NB4 (cell line): ENCODE measurements around the gene PRDM1.

Experiments
- MYC ChIP-seq: IDR thresholded peaks from 2 replicates; pipeline ENCODE4 v1.6.1; 2011; ENCODE audit warnings: low read depth, low read length
- POLR2A ChIP-seq: IDR thresholded peaks from 2 replicates; pipeline ENCODE4 v1.6.1; 2011; ENCODE audit warnings: mild to moderate bottlenecking; ENCODE audit not compliant: insufficient read length; ENCODE audit errors: extremely low read depth
- TF ChIP-seq, protein P1 (sequence below): IDR thresholded peaks from one replicate; pipeline ENCODE4 v1.5.1; 2012; ENCODE audit warnings: low read depth, low read length
- TF ChIP-seq, protein P2 (sequence below): IDR thresholded peaks from 2 replicates; pipeline ENCODE4 v1.6.1; 2011; ENCODE audit warnings: low read depth, low read length

DNA sequence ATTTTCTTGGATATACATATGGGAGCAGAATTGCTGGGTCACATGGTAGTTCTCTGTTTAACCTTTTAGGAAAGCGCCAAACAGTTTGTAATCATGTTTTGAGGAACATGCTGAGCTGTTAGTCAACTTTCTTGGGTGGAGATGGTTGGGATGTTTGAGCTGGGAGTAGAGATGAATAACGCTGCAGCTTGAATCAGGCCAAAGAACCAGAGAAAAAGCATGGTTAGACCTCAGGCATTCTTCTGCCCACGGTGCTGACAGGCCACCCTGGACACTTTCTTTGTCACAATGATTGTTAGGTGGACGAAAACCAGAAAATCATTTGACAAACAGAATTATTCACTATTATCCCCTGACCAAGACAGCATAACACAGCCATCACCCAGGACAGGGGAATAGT is 66.8 kb downstream of the PRDM1 start:
- TF ChIP-seq, protein P1, sequence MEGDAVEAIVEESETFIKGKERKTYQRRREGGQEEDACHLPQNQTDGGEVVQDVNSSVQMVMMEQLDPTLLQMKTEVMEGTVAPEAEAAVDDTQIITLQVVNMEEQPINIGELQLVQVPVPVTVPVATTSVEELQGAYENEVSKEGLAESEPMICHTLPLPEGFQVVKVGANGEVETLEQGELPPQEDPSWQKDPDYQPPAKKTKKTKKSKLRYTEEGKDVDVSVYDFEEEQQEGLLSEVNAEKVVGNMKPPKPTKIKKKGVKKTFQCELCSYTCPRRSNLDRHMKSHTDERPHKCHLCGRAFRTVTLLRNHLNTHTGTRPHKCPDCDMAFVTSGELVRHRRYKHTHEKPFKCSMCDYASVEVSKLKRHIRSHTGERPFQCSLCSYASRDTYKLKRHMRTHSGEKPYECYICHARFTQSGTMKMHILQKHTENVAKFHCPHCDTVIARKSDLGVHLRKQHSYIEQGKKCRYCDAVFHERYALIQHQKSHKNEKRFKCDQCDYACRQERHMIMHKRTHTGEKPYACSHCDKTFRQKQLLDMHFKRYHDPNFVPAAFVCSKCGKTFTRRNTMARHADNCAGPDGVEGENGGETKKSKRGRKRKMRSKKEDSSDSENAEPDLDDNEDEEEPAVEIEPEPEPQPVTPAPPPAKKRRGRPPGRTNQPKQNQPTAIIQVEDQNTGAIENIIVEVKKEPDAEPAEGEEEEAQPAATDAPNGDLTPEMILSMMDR = no peak
- TF ChIP-seq POLR2A (no peak), MYC (no peak)
- TF ChIP-seq, protein P2, sequence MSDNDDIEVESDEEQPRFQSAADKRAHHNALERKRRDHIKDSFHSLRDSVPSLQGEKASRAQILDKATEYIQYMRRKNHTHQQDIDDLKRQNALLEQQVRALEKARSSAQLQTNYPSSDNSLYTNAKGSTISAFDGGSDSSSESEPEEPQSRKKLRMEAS = no peak
